HepG2 (cell line): ENCODE results near the gene MYO7B. TPM values are rescaled to one million over a fixed set of nuclear protein-coding genes. Genes with fewer than 3 reads are reported as not detected.

Experiments used
- AFF4 ChIP-seq: sonication (generic); formaldehyde crosslinking; IDR thresholded peaks from 2 replicates; pipeline ENCODE4 v1.4.0; 2020; ENCODE audit warnings: missing genetic modification reagents
- AGO2 ChIP-seq: fragments of 200-400 bp; formaldehyde crosslinking; optimal IDR thresholded peaks from 2 replicates; pipeline ENCODE3; 2017; ENCODE audit warnings: mild to moderate bottlenecking, low read depth, low read length, moderate library complexity
- CCDC6 ChIP-seq: sonication (generic); formaldehyde crosslinking; IDR thresholded peaks from 2 replicates; pipeline ENCODE4 v1.8.1; 2022; ENCODE audit warnings: mild to moderate bottlenecking, missing genetic modification reagents, moderate library complexity
- CENPX ChIP-seq: sonication (generic); formaldehyde crosslinking; IDR thresholded peaks from 2 replicates; pipeline ENCODE4 v1.9.0; 2021; ENCODE audit warnings: mild to moderate bottlenecking, missing genetic modification reagents, moderate library complexity
- GRHL1 ChIP-seq: sonication (generic); formaldehyde crosslinking; conservative IDR thresholded peaks from 2 replicates; pipeline ENCODE4 v1.8.0; 2022; ENCODE audit warnings: missing genetic modification reagents
- HNF1A ChIP-seq, 2 experiments: sonication (generic) in 1 of 2; formaldehyde crosslinking in 1 of 2; IDR thresholded peaks; 2 replicates each; pipeline versions ENCODE4 v1.4.0 to v1.6.1; 2016 to 2020; ENCODE audit warnings: borderline replicate concordance in 1 of 2, low read depth in 1 of 2, mild to moderate bottlenecking in 1 of 2, missing genetic modification reagents in 1 of 2
- KDM5B ChIP-seq: sonication (generic); formaldehyde crosslinking; IDR thresholded peaks from 2 replicates; pipeline ENCODE4 v1.4.0; 2020; ENCODE audit warnings: missing genetic modification reagents, mild to moderate bottlenecking, borderline replicate concordance
- MIXL1 ChIP-seq: IDR thresholded peaks from 2 replicates; pipeline ENCODE4 v1.6.1; 2016
- PHB2 ChIP-seq: fragments of 450-650 bp; IDR thresholded peaks from 2 replicates; pipeline ENCODE4 v1.6.1; 2018; ENCODE audit not compliant: partially characterized antibody
- TEF ChIP-seq: sonication (generic); formaldehyde crosslinking; IDR thresholded peaks from 2 replicates; pipeline ENCODE4 v1.5.0; 2020; ENCODE audit warnings: missing genetic modification reagents
- TOPORS ChIP-seq: sonication (generic); formaldehyde crosslinking; IDR thresholded peaks from 2 replicates; pipeline ENCODE4 v1.8.0; 2023; ENCODE audit warnings: mild to moderate bottlenecking, missing genetic modification reagents
- TRAFD1 ChIP-seq: sonication (generic); formaldehyde crosslinking; IDR thresholded peaks from 2 replicates; pipeline ENCODE4 v1.5.1; 2020; ENCODE audit warnings: missing genetic modification reagents, mild to moderate bottlenecking, borderline replicate concordance
- ZFP90 ChIP-seq: sonication (generic); formaldehyde crosslinking; IDR thresholded peaks from 2 replicates; pipeline ENCODE4 v1.8.0; 2022; ENCODE audit warnings: missing genetic modification reagents, mild to moderate bottlenecking, inconsistent platforms, borderline replicate concordance
- ZMYM2 ChIP-seq: sonication (generic); formaldehyde crosslinking; IDR thresholded peaks from 2 replicates; pipeline ENCODE4 v1.8.0; 2022; ENCODE audit warnings: mild to moderate bottlenecking, missing genetic modification reagents
- ZNF30 ChIP-seq: sonication (generic); formaldehyde crosslinking; IDR thresholded peaks from 2 replicates; pipeline ENCODE4 v1.5.0; 2020; ENCODE audit warnings: mild to moderate bottlenecking, missing genetic modification reagents
- polyA plus RNA-seq, 8 experiments: library from polyadenylated mRNA; depleted of rRNA in 3 of 8; stranded (reverse) in 7 of 8; unstranded in 1 of 8; fragments of >200 nt; fragmentation: Illumina TruSeq in 4 of 8; extraction: Trizol in 4 of 8; gene quantifications; 2 replicates each; pipeline versions ENCODE4 v1.2.1 to v1.2.3, GENCODE V29; 2011 to 2016; ENCODE audit warnings: low read depth in 4 of 8, missing spikeins in 1 of 8, mixed read lengths in 1 of 8; ENCODE audit not compliant: insufficient read depth in 1 of 8
- total RNA-seq, 5 experiments: library from RNA; depleted of rRNA; stranded (reverse); fragments of >200 nt; fragmentation: Illumina TruSeq; extraction: Trizol; gene quantifications; 2 replicates each; pipeline ENCODE4 v1.2.3, GENCODE V29; 2016; ENCODE audit warnings: low read depth in 1 of 5

MYO7B gene
- total and polyA plus RNA-seq, 2 of the 13 experiments (the other 11 are each of a cell fraction or from before 2014, with no cell fraction given), result not detected

GRCh38 chr2:127640082-127641072 is 104.9 kb downstream of the MYO7B start (continued):
- TF ChIP-seq AGO2, result no peak
- no peak for TF ChIP-seq TEF (CRISPR knock-in tag)
- TF ChIP-seq KDM5B (CRISPR knock-in tag), result peak; percentile 84; the same call in 1 of the 2 replicates
- no peak for TF ChIP-seq CENPX (CRISPR knock-in tag)
- no peak for TF ChIP-seq CCDC6
- TF ChIP-seq ZMYM2 (CRISPR knock-in tag), result no peak
- peak; percentile 73; the same call in 1 of the 2 replicates for TF ChIP-seq ZFP90 (CRISPR knock-in tag)
- TF ChIP-seq TRAFD1, result no peak
- TF ChIP-seq TOPORS, result peak; percentile 45; the same call in 1 of the 2 replicates
- no peak for TF ChIP-seq PHB2
- no peak for TF ChIP-seq MIXL1
- no peak for TF ChIP-seq GRHL1 (CRISPR knock-in tag)
- TF ChIP-seq AFF4, result no peak
- no peak for TF ChIP-seq HNF1A (IDR thresholded peaks at IDR 0.05; ENCODE audit: low read depth)
- no peak for TF ChIP-seq HNF1A (CRISPR knock-in tag; IDR thresholded peaks at IDR 0.05; ENCODE audit: borderline replicate concordance)
- no peak for TF ChIP-seq ZNF30 (CRISPR knock-in tag)
